Activated B cell treated with CpG ODN at 0.5 μM for 24 hours (primary cell): ENCODE measurements around the gene CARD6. TPM values are rescaled to one million over a fixed set of nuclear protein-coding genes. Genes with fewer than 3 reads are reported as not detected.

Source experiments
- ATAC-seq: fragments of 200-7000 bp; cut with Tn5 transposase; one replicate; pipeline ENCODE4 v1.10.0; 2021; ENCODE audit warnings: low read depth, mild to moderate bottlenecking, moderate library complexity
- CTCF ChIA-PET: fragments of 350-600 bp; sonication (Branson Sonifier 250); formaldehyde crosslinking; loops from one replicate; lab custom pipeline; 2021; ENCODE audit warnings: antibody characterized with exemption; lab: Charles Lee
- POLR2A ChIA-PET: fragments of 350-600 bp; sonication (Branson Sonifier 250); formaldehyde crosslinking; loops from one replicate; lab custom pipeline; 2021; ENCODE audit warnings: antibody characterized with exemption; lab: Charles Lee
- DNase-seq: peaks from one replicate; pipeline ENCODE4 v3.0.0; 2022
- H3K27ac Mint-ChIP-seq: one replicate; pipeline ENCODE4 v1.8.0; 2020; ENCODE audit warnings: mixed read lengths
- H3K27me3 Mint-ChIP-seq: one replicate; pipeline ENCODE4 v1.8.0; 2021; ENCODE audit warnings: mixed read lengths
- H3K36me3 Mint-ChIP-seq: one replicate; pipeline ENCODE4 v1.8.0; 2021; ENCODE audit warnings: low read depth, mixed read lengths
- H3K4me1 Mint-ChIP-seq: one replicate; pipeline ENCODE4 v1.8.0; 2021; ENCODE audit warnings: mixed read lengths
- H3K4me3 Mint-ChIP-seq: one replicate; pipeline ENCODE4 v1.8.0; 2020; ENCODE audit warnings: mild to moderate bottlenecking, mixed read lengths
- H3K9me3 Mint-ChIP-seq: one replicate; pipeline ENCODE4 v1.8.0; 2020; ENCODE audit warnings: mixed read lengths
- intact Hi-C: fragments of 100-400 bp; cut with micrococcal nuclease; formaldehyde crosslinking; loops from one replicate; pipeline ENCODE4 v1.15.1; 2024
- total RNA-seq: library from RNA; stranded (reverse); gene quantifications from 2 replicates; pipeline ENCODE4 v1.2.3, GENCODE V29; 2022
- TF ChIP-seq, protein P1 (sequence below): fragments of 200-600 bp; IDR thresholded peaks from one replicate; pipeline ENCODE4 v1.8.0; 2022; ENCODE audit warnings: antibody characterized with exemption, mild to moderate bottlenecking

The CARD6 gene
- total RNA-seq, 1 donor from 2014 or later: 4.3 TPM

DNA sequence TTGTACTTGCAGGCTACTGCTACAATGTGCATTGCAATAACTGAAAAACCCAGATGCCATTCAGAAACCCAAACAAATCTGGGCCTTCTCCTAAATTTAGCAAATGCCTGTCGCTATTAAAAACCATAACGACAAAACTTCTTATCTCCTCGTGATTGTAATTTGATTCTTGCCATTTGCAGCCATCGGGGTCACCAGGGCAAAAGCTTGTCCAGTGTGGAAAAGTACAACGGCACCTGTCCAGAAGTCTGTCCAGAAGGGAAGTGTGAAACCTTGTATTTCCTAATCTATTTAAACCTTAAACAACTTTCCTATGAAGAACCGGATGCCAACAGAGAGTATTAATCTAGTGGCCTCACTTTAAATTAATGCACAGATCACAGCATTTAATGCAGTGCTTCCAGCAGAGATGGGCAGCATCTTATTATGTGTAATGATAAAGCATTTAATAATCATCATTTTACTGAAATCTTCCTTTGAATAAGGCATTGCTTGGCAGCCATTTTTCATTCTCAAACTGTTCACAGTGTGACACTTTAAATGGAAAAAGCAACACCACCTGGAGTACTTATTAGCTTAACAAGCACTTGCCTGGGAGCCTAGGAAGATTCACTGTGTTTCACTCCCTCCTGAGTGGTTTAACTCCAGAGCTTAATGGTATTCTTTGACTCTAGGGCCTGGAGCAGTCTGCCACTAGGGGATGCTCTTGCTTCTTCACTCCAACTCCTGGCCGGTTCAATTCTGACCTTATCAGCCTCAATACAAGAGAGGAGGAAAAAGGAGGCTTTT lies 63.2 kb downstream of the CARD6 start:
- POLR2A ChIA-PET: no interaction called here
- Mint-ChIP-seq H3K4me1 (no peaks in the 10 kb centered on the region), H3K4me3 (no peak overlapping the region), H3K27ac (no peak overlapping the region), H3K27me3 (peaks cover 5% of the 10 kb centered on the region), H3K9me3 (no peaks in the 10 kb centered on the region), H3K36me3 (no peaks in the 10 kb centered on the region)
- TF ChIP-seq, protein P1, sequence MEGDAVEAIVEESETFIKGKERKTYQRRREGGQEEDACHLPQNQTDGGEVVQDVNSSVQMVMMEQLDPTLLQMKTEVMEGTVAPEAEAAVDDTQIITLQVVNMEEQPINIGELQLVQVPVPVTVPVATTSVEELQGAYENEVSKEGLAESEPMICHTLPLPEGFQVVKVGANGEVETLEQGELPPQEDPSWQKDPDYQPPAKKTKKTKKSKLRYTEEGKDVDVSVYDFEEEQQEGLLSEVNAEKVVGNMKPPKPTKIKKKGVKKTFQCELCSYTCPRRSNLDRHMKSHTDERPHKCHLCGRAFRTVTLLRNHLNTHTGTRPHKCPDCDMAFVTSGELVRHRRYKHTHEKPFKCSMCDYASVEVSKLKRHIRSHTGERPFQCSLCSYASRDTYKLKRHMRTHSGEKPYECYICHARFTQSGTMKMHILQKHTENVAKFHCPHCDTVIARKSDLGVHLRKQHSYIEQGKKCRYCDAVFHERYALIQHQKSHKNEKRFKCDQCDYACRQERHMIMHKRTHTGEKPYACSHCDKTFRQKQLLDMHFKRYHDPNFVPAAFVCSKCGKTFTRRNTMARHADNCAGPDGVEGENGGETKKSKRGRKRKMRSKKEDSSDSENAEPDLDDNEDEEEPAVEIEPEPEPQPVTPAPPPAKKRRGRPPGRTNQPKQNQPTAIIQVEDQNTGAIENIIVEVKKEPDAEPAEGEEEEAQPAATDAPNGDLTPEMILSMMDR: no peak
- DNase-seq (no peak), ATAC-seq (no peak)
- CTCF ChIA-PET: interaction anchor here (0.7 to 1.2 kb wide), 2 partner anchors 601 to 952 kb away, joined by 3 read pairs; no protein-coding TSS in a partner anchor
- intact Hi-C loops: loop anchor here (1.0 to 2.0 kb wide), 2 partner anchors 939 to 1862 kb away; no protein-coding TSS in a partner anchor

DNA sequence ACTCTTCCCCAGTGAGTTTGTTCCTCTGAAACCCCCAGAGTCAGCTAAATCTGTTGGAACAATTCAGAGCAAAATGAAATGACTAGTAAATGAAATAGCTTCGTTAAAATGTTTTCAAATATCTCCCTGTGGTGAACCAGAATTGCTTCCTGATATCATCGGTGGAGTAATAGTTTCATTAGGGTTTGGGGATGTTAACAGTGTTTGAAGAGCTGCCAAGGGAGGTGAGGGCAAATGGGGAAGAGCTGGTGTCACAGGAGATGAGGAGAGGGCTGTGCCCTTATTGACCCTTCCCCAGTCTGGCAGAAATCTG lies 63.8 kb downstream of the CARD6 start:
- Mint-ChIP-seq H3K36me3 (no peaks in the 10 kb centered on the region), H3K4me1 (no peaks in the 10 kb centered on the region), H3K27me3 (peaks cover 7% of the 10 kb centered on the region), H3K9me3 (no peaks in the 10 kb centered on the region), H3K27ac (no peak overlapping the region), H3K4me3 (no peak overlapping the region)
- ChIA-PET CTCF (interaction anchor here (0.7 to 1.2 kb wide), 2 partner anchors 601 to 952 kb away, joined by 3 read pairs; no protein-coding TSS in a partner anchor), POLR2A (no interaction called here)
- ATAC-seq: no peak
- TF ChIP-seq, protein P1: no peak
- no peak for DNase-seq
- intact Hi-C loops: loop anchor here (1.0 to 2.0 kb wide), 2 partner anchors 938 to 1862 kb away; no protein-coding TSS in a partner anchor

DNA sequence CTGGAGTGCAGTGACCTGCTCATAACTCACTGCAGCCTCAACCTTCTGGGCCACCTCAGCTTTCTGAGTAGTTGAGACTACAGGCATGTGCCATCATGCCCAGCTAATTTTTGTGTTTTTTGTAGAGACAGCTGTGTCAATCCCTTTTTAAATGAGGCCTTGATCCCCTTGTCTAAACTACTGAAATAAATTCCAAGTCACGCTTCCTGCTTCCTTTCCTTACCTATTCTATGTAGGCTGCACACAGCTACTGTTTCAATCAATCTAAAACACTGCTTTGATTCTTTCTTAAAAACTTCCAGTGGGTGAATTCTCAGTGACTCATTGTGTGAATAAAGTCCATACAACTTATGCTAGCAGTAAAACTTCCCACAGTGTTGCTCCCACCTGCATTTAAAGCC lies 65.2 kb downstream of the CARD6 start:
- Mint-ChIP-seq H3K4me1 (no peaks in the 10 kb centered on the region), H3K4me3 (no peak overlapping the region), H3K9me3 (no peaks in the 10 kb centered on the region), H3K27me3 (peaks cover 11% of the 10 kb centered on the region), H3K36me3 (no peaks in the 10 kb centered on the region), H3K27ac (no peak overlapping the region)
- TF ChIP-seq, protein P1: no peak
- DNase-seq (no peak), ATAC-seq (no peak)
- ChIA-PET POLR2A (no interaction called here), CTCF (no interaction called here)
- intact Hi-C loops: no loop called here

DNA sequence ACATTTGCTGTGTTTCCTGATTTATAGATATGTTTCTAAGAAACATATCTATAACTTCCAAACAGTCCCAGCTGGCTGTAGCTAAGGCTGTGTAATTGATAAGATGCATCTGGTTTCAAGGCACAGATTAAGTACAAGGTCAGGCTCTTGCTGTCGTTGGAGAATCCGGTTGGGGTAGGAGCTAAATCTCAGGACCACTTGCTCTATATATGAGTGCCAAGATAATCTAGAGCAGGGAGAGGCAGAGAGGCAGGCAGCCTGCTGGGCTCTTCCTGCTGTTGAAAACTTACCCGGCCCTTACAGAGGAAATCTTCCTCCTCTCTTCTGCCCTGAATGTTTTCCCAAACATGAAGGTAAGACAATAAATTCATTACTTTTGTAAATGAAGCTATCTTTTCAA lies 68.1 kb downstream of the CARD6 start, which contains the start of gene C7:
Gene C7 (plus strand): TSS at position 234 of the 400 bp plus-strand sequence. CDS start 114 bp downstream, at position 348.
- TF ChIP-seq, protein P1: no peak
- Mint-ChIP-seq H3K36me3 (no peaks in the 10 kb centered on the region), H3K27ac (no peak within 1 kb of the TSS), H3K9me3 (no peaks in the 10 kb centered on the region), H3K4me1 (no peaks in the 10 kb centered on the region), H3K4me3 (no peak within 1 kb of the TSS), H3K27me3 (peaks cover 12% of the 10 kb centered on the region)
- intact Hi-C loops: no loop called here
- ChIA-PET CTCF (no interaction called here), POLR2A (no interaction called here)
- ATAC-seq (no peak), DNase-seq (no peak)

DNA sequence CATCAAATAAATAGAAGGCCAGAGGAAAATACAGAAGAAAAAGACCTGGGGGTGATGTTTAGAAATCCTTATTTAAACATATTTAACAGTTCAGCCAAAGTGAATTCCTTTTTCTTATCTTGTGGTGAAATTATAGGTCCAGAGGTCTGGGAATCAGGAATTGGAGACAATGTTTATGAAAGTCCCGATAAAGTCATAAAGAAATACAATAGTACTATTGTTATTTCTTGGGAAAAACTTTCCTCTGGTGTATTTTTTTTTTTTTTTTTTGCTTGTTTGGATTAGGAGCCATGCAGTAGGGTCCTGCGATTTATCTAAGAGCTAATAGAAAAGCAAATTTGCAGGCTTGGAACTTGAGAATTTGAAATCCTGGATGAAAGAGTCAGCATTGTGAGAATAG lies 68.6 kb downstream of the CARD6 start:
- Mint-ChIP-seq H3K9me3 (no peaks in the 10 kb centered on the region), H3K4me1 (no peaks in the 10 kb centered on the region), H3K27me3 (peaks cover 13% of the 10 kb centered on the region), H3K4me3 (no peak overlapping the region), H3K27ac (no peak overlapping the region), H3K36me3 (no peaks in the 10 kb centered on the region)
- ATAC-seq (no peak), DNase-seq (no peak)
- TF ChIP-seq, protein P1: no peak
- intact Hi-C loops: no loop called here
- ChIA-PET POLR2A (no interaction called here), CTCF (no interaction called here)

Other genes with a start within 250 kb of the CARD6 start
- 66.3 and 73.3 TPM in 2 replicates for gene PTGER4, start 161.5 kb upstream of the CARD6 start, total RNA-seq
- 9.0 and 9.2 TPM in 2 replicates for gene TTC33, start 85.4 kb upstream of the CARD6 start, total RNA-seq
- 61.9 and 69.4 TPM in 2 replicates for gene PRKAA1, start 43.0 kb upstream of the CARD6 start, total RNA-seq
- gene RPL37, start 6.1 kb upstream of the CARD6 start, total RNA-seq: 2,223 and 2,547 TPM in 2 replicates
- not detected in 2 replicates for gene C7, start 68.1 kb downstream of the CARD6 start, total RNA-seq
- not detected in 2 replicates for gene MROH2B, start 230.0 kb downstream of the CARD6 start, total RNA-seq